Measurements from ENCODE around the gene HJV.

Gene HJV

GRCh38 chr1:145972580-145972979 is 49.0 kb downstream of the HJV start:
- Histone ChIP-seq H3K27me3 (ENCODE audit: insufficient read depth, poor library complexity, severe bottlenecking) (no peaks in the 10 kb centered on the region), H3K4me3 (replicated peaks; ENCODE audit: insufficient read depth, low read length) (no peak overlapping the region), H3K27ac (replicated peaks) (no peak overlapping the region)
- peak in 1 of 2 experiments; percentile 68 for DNase-seq (ENCODE audit: low read depth in 1 of 2, low spot score in 1 of 2)
- TF ChIP-seq SPI1 (IDR thresholded peaks at IDR 0.05; ENCODE audit: borderline replicate concordance, low read depth) (no peak), CTCF (IDR thresholded peaks at IDR 0.05; ENCODE audit: insufficient read depth, low read length) (no peak), GABPA (IDR thresholded peaks at IDR 0.05; ENCODE audit: low read depth) (no peak), POLR2AphosphoS5 (IDR thresholded peaks at IDR 0.05; ENCODE audit: low read depth) (no peak), REST (IDR thresholded peaks at IDR 0.05; ENCODE audit: insufficient replicate concordance, low read depth) (no peak)

All from HL-60 (cell line).